Upper lobe of right lung (tissue), 1 donor: ENCODE results near the gene PRPF40A. TPM values are rescaled to one million over a fixed set of nuclear protein-coding genes. Genes with fewer than 3 reads are reported as not detected.

Source experiments
- ATAC-seq: fragments of 200-7000 bp; cut with Tn5 transposase; one replicate; pipeline ENCODE4 v1.9.1; 2020; ENCODE audit warnings: mild to moderate bottlenecking, moderate library complexity
- DNase-seq: peaks from one replicate; pipeline ENCODE4 v3.0.0-alpha.2; 2020
- H3K27ac ChIP-seq: fragments of 200-600 bp; one replicate; pipeline ENCODE4 v1.8.0; 2022
- H3K27me3 ChIP-seq: fragments of 200-600 bp; one replicate; pipeline ENCODE4 v1.8.0; 2022; ENCODE audit warnings: mild to moderate bottlenecking
- H3K36me3 ChIP-seq: fragments of 200-600 bp; one replicate; pipeline ENCODE4 v1.8.0; 2022
- H3K4me1 ChIP-seq: fragments of 200-600 bp; one replicate; pipeline ENCODE4 v1.8.0; 2022
- H3K4me3 ChIP-seq: fragments of 200-600 bp; one replicate; pipeline ENCODE4 v1.8.0; 2022; ENCODE audit warnings: mild to moderate bottlenecking
- H3K9me3 ChIP-seq: fragments of 200-600 bp; one replicate; pipeline ENCODE4 v1.8.0; 2022
- intact Hi-C: fragments of 100-400 bp; cut with DNase I; formaldehyde crosslinking; loops from one replicate; pipeline ENCODE4 v1.11.0; 2022
- total RNA-seq: library from RNA; stranded (reverse); fragmentation: NEBNext Ultra II Directional; extraction: Animal tissue kit (Norgen Biotek cat#: 25700); gene quantifications from one replicate; pipeline ENCODE4 v1.2.1, GENCODE V29; 2021
- TF ChIP-seq, protein P1 (sequence below): fragments of 200-600 bp; IDR thresholded peaks from one replicate; pipeline ENCODE4 v1.8.0; 2022; ENCODE audit warnings: antibody characterized with exemption
- donor health status: DM: no; HTN: yes; CAD: no; lungs with severe emphysema.

PRPF40A gene
- total RNA-seq, 1 donor from 2014 or later, result 71.6 TPM

DNA sequence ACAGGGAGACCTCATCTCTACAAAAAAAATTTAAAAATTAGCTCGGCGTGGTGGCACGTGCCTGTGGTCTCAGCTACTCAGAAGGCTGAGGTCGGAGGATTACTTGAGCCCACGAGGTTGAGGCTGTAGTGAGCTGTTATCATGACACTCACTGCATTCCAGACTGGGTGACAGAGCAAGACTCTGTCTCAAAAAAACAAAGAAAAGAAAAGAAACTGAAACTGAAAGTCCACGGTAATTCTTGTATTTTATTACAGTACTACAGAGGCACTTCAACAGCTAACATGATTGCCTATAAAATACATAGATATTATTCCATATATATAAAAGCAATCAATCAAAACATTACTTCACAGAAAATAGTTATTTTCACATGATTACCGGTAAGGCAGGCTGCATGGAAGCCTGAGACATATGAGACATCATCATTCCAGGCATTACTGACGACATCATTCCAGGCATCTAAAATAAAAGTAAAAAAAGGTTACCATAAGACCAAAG, 23.1 kb downstream of the PRPF40A start:
- Histone ChIP-seq H3K27ac (peak overlapping the region; percentile 63), H3K4me3 (peak overlapping the region; percentile 30)
- DNase-seq, result no peak

DNA sequence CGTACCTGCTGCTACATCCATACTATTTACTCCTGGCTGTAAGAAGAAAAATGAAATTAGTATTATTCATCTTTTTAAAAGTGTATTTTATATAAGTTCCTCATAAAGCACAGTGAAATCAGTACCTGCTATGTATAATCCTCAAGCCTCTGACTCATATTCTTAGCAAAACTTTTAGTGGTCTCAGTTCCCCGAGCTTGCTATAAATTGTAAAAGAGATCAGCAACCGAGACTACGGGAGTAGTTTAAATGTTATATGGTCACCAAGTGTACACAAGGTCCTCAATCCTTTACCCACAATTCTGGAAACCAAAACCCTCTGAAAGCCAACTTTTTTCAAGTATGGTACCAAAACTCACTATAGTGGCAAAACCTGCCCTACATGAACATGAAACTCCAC, 24.2 kb downstream of the PRPF40A start:
- TF ChIP-seq, protein P1, sequence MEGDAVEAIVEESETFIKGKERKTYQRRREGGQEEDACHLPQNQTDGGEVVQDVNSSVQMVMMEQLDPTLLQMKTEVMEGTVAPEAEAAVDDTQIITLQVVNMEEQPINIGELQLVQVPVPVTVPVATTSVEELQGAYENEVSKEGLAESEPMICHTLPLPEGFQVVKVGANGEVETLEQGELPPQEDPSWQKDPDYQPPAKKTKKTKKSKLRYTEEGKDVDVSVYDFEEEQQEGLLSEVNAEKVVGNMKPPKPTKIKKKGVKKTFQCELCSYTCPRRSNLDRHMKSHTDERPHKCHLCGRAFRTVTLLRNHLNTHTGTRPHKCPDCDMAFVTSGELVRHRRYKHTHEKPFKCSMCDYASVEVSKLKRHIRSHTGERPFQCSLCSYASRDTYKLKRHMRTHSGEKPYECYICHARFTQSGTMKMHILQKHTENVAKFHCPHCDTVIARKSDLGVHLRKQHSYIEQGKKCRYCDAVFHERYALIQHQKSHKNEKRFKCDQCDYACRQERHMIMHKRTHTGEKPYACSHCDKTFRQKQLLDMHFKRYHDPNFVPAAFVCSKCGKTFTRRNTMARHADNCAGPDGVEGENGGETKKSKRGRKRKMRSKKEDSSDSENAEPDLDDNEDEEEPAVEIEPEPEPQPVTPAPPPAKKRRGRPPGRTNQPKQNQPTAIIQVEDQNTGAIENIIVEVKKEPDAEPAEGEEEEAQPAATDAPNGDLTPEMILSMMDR, result no peak
- Histone ChIP-seq H3K4me1 (no peaks in the 10 kb centered on the region), H3K36me3 (peaks cover 24% of the 10 kb centered on the region), H3K27ac (no peak overlapping the region), H3K4me3 (no peak overlapping the region), H3K27me3 (no peaks in the 10 kb centered on the region), H3K9me3 (no peaks in the 10 kb centered on the region)
- ATAC-seq (no peak), DNase-seq (no peak)
- intact Hi-C loops, result no loop called here

More for the DNA sequence above, 23.1 kb downstream of the PRPF40A start:
- TF ChIP-seq, protein P1, result no peak
- peak; percentile 58 for ATAC-seq
- intact Hi-C loops, result no loop called here
- Histone ChIP-seq H3K36me3 (peaks cover 24% of the 10 kb centered on the region), H3K27me3 (no peaks in the 10 kb centered on the region), H3K4me1 (no peaks in the 10 kb centered on the region), H3K9me3 (no peaks in the 10 kb centered on the region)

DNA sequence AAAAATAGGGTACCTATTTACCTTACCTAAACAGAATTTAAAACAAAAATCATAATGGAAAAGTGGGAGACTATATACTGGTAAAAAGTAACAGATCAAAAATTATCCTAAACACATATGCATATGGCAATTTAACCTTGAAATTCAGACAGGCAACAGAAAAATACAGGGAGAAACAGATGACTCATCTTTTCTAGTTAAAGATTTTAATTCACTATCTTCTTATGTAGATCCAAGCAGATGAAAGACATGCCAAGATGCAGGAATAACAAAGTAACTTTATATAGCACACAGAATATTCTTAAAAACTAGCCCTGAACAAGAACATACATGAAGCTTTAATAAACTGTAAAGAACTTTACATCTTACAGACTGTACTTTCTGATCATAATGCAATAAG, 30.9 kb downstream of the PRPF40A start:
- intact Hi-C loops, result no loop called here
- TF ChIP-seq, protein P1, result no peak

DNA sequence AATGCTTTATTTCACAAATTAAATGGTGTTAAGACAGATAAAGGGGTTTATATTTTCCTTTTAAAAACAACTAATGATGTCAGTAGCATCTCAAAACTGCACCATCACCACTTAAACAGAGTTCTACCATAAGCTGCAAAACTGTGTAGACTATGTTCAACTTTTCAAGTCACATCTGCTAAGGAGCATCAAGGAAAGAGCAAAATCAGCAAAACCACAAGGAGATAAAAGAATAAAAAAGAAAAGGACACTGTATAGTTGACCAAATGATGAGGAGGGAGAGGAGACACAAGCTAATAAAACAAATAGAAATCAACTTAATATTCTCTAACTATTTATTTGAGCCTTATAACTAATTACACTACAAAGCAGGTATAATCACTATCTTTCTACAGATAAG, 33.9 kb downstream of the PRPF40A start:
- no peak for ATAC-seq
- intact Hi-C loops, result no loop called here
- Histone ChIP-seq H3K4me1 (no peaks in the 10 kb centered on the region), H3K27me3 (no peaks in the 10 kb centered on the region), H3K36me3 (peaks cover 30% of the 10 kb centered on the region), H3K27ac (no peak overlapping the region), H3K4me3 (no peak overlapping the region), H3K9me3 (no peaks in the 10 kb centered on the region)
- no peak for DNase-seq
- TF ChIP-seq, protein P1, result no peak

More for the DNA sequence above, 30.9 kb downstream of the PRPF40A start:
- no peak overlapping the region for H3K27ac ChIP-seq
- H3K36me3 ChIP-seq, result peaks cover under 1% of the 10 kb centered on the region
- H3K4me1 ChIP-seq, result no peaks in the 10 kb centered on the region
- DNase-seq (no peak), ATAC-seq (no peak)
- no peaks in the 10 kb centered on the region for H3K27me3 ChIP-seq
- no peaks in the 10 kb centered on the region for H3K9me3 ChIP-seq
- H3K4me3 ChIP-seq, result no peak overlapping the region

DNA sequence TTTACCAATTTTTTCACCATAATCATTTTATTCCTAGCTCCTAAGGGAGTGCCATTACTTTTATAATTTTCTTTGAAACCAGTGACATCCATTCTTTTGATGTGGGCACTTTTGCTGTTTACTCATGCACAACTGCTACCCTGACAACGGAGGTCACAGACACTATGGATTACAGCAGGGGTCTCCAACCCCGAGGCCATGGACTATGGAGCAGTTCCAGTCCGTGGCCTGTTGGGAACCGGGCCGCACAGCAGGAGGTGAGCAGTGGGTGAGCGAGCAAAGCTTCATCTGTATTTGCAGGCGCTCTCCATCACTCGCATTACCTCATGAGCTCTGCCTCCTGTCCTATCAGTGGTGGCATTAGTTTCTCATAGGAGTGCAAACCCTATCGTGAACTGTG, 34.6 kb downstream of the PRPF40A start:
- Histone ChIP-seq H3K4me1 (no peaks in the 10 kb centered on the region), H3K9me3 (no peaks in the 10 kb centered on the region), H3K36me3 (peaks cover 37% of the 10 kb centered on the region), H3K27me3 (no peaks in the 10 kb centered on the region), H3K4me3 (no peak overlapping the region), H3K27ac (no peak overlapping the region)
- TF ChIP-seq, protein P1, result no peak
- DNase-seq (no peak), ATAC-seq (no peak)
- intact Hi-C loops, result no loop called here

DNA sequence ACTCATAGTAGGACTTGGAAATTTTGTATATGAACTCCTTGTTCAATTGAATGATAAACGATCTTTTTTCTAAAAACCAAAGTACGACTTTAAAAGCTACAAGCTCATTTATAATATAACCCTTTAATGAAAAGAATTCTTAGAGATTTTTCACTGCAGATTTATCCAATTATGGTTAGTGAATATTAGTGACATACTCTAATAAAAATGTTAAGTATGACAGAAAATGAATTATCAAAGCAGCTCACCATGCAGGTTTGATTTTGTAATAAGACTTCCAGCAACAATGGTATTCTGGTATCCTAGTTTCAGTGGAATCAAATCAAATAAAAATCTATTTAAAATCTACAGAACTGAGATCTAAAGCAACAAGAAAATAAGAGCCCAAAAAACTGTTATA, 38.5 kb downstream of the PRPF40A start:
- DNase-seq (no peak), ATAC-seq (no peak)
- no peaks in the 10 kb centered on the region for H3K27me3 ChIP-seq
- no peak overlapping the region for H3K27ac ChIP-seq
- TF ChIP-seq, protein P1, result no peak
- no peaks in the 10 kb centered on the region for H3K9me3 ChIP-seq
- H3K36me3 ChIP-seq, result peaks cover 76% of the 10 kb centered on the region
- no peak overlapping the region for H3K4me3 ChIP-seq
- H3K4me1 ChIP-seq, result no peaks in the 10 kb centered on the region
- intact Hi-C loops, result no loop called here
